Uterus (tissue), 4 donors: ENCODE results near the gene COL4A2. TPM values are rescaled to one million over a fixed set of nuclear protein-coding genes. Genes with fewer than 3 reads are reported as not detected.
"Not testable (repeated sequence)": the region's sequence is repeated elsewhere in the genome, so short reads cannot be mapped to it uniquely, and the experiment has no call there.

ENCODE experiments used
- DNase-seq, 2 donors: peaks; one replicate each; pipeline ENCODE4 v3.0.0-alpha.2; 2019 to 2020
- H3K27ac ChIP-seq, 2 donors: fragments of 200-600 bp; sonication (generic); 1 replicate in 1 of 2; 2 replicates in 1 of 2; pipeline ENCODE4 v1.5.1; 2016 to 2018
- H3K27me3 ChIP-seq, 2 donors: fragments of 200-600 bp; sonication (generic); one replicate each; pipeline ENCODE4 v1.5.1; 2018 to 2019; ENCODE audit warnings: control low read depth in 1 of 2
- H3K36me3 ChIP-seq, 2 donors: fragments of 200-600 bp; sonication (generic); one replicate each; pipeline ENCODE4 v1.5.1; 2019; ENCODE audit warnings: control low read depth in 1 of 2
- H3K4me1 ChIP-seq, 2 donors: fragments of 200-600 bp; sonication (generic); one replicate each; pipeline ENCODE4 v1.5.1; 2018 to 2019; ENCODE audit warnings: control low read depth in 1 of 2
- H3K4me3 ChIP-seq, 2 donors: fragments of 200-600 bp; sonication (generic); 1 replicate in 1 of 2; 2 replicates in 1 of 2; pipeline ENCODE4 v1.5.1; 2018 to 2019; ENCODE audit warnings: mild to moderate bottlenecking in 1 of 2
- H3K9me3 ChIP-seq, 2 donors: fragments of 200-600 bp; sonication (generic); one replicate each; pipeline ENCODE4 v1.5.1; 2019; ENCODE audit warnings: control low read depth in 1 of 2
- CTCF ChIP-seq, 4 experiments: fragments of 200-600 bp in 2 of 4; fragments of 450-650 bp in 2 of 4; sonication (generic) in 2 of 4; IDR thresholded peaks; one replicate each; pipeline ENCODE4 v1.5.1; 2016 to 2019; ENCODE audit warnings: antibody characterized with exemption in 4 of 4, mild to moderate bottlenecking in 2 of 4, moderate library complexity in 1 of 4
- POLR2A ChIP-seq, 2 donors: fragments of 450-650 bp; IDR thresholded peaks; one replicate each; pipeline ENCODE4 v1.6.1; 2016; ENCODE audit warnings: antibody characterized with exemption in 2 of 2, mild to moderate bottlenecking in 1 of 2, moderate library complexity in 1 of 2
- intact Hi-C: fragments of 100-400 bp; cut with DNase I; formaldehyde crosslinking; loops from one replicate; pipeline ENCODE4 v1.15.1; 2023; ENCODE audit warnings: low total_unique reads
- total RNA-seq, 4 donors: library from RNA; depleted of rRNA in 3 of 4; stranded (reverse); fragments of >200 nt in 3 of 4; gene quantifications; one replicate each; pipeline versions ENCODE4 v1.1.0 to v1.2.4, GENCODE V29; 2014 to 2023
- donor health status: DM: yes; HTN: yes; CAD: no.

COL4A2 gene
- total RNA-seq, 4 donors from 2014 or later = 157 to 606 (median 284) TPM

GRCh38 chr13:110495376-110495775 is 188.3 kb downstream of the COL4A2 start:
- Histone ChIP-seq H3K4me3 (no peak overlapping the region), H3K9me3 (no peaks in the 10 kb centered on the region), H3K4me1 (no peaks in the 10 kb centered on the region), H3K36me3 (no peaks in the 10 kb centered on the region), H3K27me3 (no peaks in the 10 kb centered on the region), H3K27ac (no peak overlapping the region)
- DNase-seq = no peak
- TF ChIP-seq POLR2A (IDR thresholded peaks at IDR 0.05) (no peak), CTCF (IDR thresholded peaks at IDR 0.05) (no peak)
- intact Hi-C loops = no loop called here

- H3K36me3 ChIP-seq = no peaks in the 10 kb centered on the region
- H3K4me1 ChIP-seq = no peaks in the 10 kb centered on the region
- TF ChIP-seq CTCF (IDR thresholded peaks at IDR 0.05) = no peak
- no peak for TF ChIP-seq POLR2A (IDR thresholded peaks at IDR 0.05)
- no peak overlapping the region for H3K4me3 ChIP-seq
- intact Hi-C loops = no loop called here
- H3K27me3 ChIP-seq = no peaks in the 10 kb centered on the region
- no peak overlapping the region for H3K27ac ChIP-seq
- H3K9me3 ChIP-seq = no peaks in the 10 kb centered on the region
- DNase-seq = no peak
Measured at GRCh38 chr13:110495881-110496280, 188.8 kb downstream of the COL4A2 start.

GRCh38 chr13:110496281-110496680 is 189.2 kb downstream of the COL4A2 start:
- Histone ChIP-seq H3K9me3 (no peaks in the 10 kb centered on the region), H3K27me3 (no peaks in the 10 kb centered on the region), H3K27ac (no peak overlapping the region), H3K4me1 (no peaks in the 10 kb centered on the region), H3K4me3 (no peak overlapping the region), H3K36me3 (no peaks in the 10 kb centered on the region)
- intact Hi-C loops = no loop called here
- TF ChIP-seq POLR2A (IDR thresholded peaks at IDR 0.05) = no peak
- no peak for TF ChIP-seq CTCF (IDR thresholded peaks at IDR 0.05)
- DNase-seq = no peak

GRCh38 chr13:110497003-110497402 is 189.9 kb downstream of the COL4A2 start:
- DNase-seq = no peak
- intact Hi-C loops = no loop called here
- Histone ChIP-seq H3K9me3 (no peaks in the 10 kb centered on the region), H3K27ac (no peak overlapping the region), H3K36me3 (no peaks in the 10 kb centered on the region), H3K4me3 (no peak overlapping the region), H3K4me1 (no peaks in the 10 kb centered on the region), H3K27me3 (no peaks in the 10 kb centered on the region)
- TF ChIP-seq POLR2A (IDR thresholded peaks at IDR 0.05) (no peak), CTCF (IDR thresholded peaks at IDR 0.05) (no peak)

GRCh38 chr13:110497896-110498295 is 190.8 kb downstream of the COL4A2 start:
- H3K27me3 ChIP-seq, H3K9me3 ChIP-seq, H3K27ac ChIP-seq, intact Hi-C loops, H3K36me3 ChIP-seq, H3K4me1 ChIP-seq, H3K4me3 ChIP-seq, DNase-seq: not testable (repeated sequence)

GRCh38 chr13:110498327-110498726 is 191.2 kb downstream of the COL4A2 start:
- H3K36me3 ChIP-seq = no peaks in the 10 kb centered on the region
- intact Hi-C loops = no loop called here
- H3K27ac ChIP-seq = no peak overlapping the region
- no peaks in the 10 kb centered on the region for H3K9me3 ChIP-seq
- H3K4me1 ChIP-seq = no peaks in the 10 kb centered on the region
- no peaks in the 10 kb centered on the region for H3K27me3 ChIP-seq
- H3K4me3 ChIP-seq = no peak overlapping the region
- DNase-seq = no peak
- TF ChIP-seq POLR2A (IDR thresholded peaks at IDR 0.05) (no peak), CTCF (IDR thresholded peaks at IDR 0.05) (no peak)
